ENCODE data around the gene MGAT5B. TPM values are rescaled to one million over a fixed set of nuclear protein-coding genes. Genes with fewer than 3 reads are reported as not detected.

MGAT5B gene
- total RNA-seq, 1 donor from 2014 or later: 0.40 TPM

- no peak for DNase-seq (ENCODE audit: extremely low spot score, unreplicated experiment)
- Mint-ChIP-seq H3K36me3 (ENCODE audit: unreplicated experiment) (no peaks in the 10 kb centered on the region), H3K4me3 (ENCODE audit: unreplicated experiment) (no peak overlapping the region), H3K4me1 (ENCODE audit: unreplicated experiment) (peaks cover 2% of the 10 kb centered on the region), H3K27ac (ENCODE audit: unreplicated experiment) (no peak overlapping the region), H3K27me3 (ENCODE audit: unreplicated experiment) (no peaks in the 10 kb centered on the region), H3K9me3 (ENCODE audit: unreplicated experiment) (no peaks in the 10 kb centered on the region)
- TF ChIP-seq CTCF (IDR thresholded peaks at IDR 0.05): no peak
Measured at GRCh38 chr17:76946772-76947135, 78.5 kb downstream of the MGAT5B start.

GRCh38 chr17:76947309-76947708 is 79.1 kb downstream of the MGAT5B start:
- no peak for DNase-seq (ENCODE audit: extremely low spot score, unreplicated experiment)
- Mint-ChIP-seq H3K27me3 (ENCODE audit: unreplicated experiment) (no peaks in the 10 kb centered on the region), H3K36me3 (ENCODE audit: unreplicated experiment) (no peaks in the 10 kb centered on the region), H3K9me3 (ENCODE audit: unreplicated experiment) (no peaks in the 10 kb centered on the region), H3K27ac (ENCODE audit: unreplicated experiment) (no peak overlapping the region), H3K4me1 (ENCODE audit: unreplicated experiment) (peaks cover 2% of the 10 kb centered on the region), H3K4me3 (ENCODE audit: unreplicated experiment) (no peak overlapping the region)
- TF ChIP-seq CTCF (IDR thresholded peaks at IDR 0.05): no peak

GRCh38 chr17:76947771-76948170 is 79.6 kb downstream of the MGAT5B start:
- no peak overlapping the region for H3K4me3 Mint-ChIP-seq (ENCODE audit: unreplicated experiment)
- no peaks in the 10 kb centered on the region for H3K9me3 Mint-ChIP-seq (ENCODE audit: unreplicated experiment)

GRCh38 chr17:76948301-76948700 is 80.1 kb downstream of the MGAT5B start:
- H3K4me3 Mint-ChIP-seq (ENCODE audit: unreplicated experiment): no peak overlapping the region
- DNase-seq (ENCODE audit: extremely low spot score, unreplicated experiment): no peak
- H3K27me3 Mint-ChIP-seq (ENCODE audit: unreplicated experiment): no peaks in the 10 kb centered on the region
- H3K36me3 Mint-ChIP-seq (ENCODE audit: unreplicated experiment): no peaks in the 10 kb centered on the region
- H3K9me3 Mint-ChIP-seq (ENCODE audit: unreplicated experiment): no peaks in the 10 kb centered on the region
- peaks cover 2% of the 10 kb centered on the region for H3K4me1 Mint-ChIP-seq (ENCODE audit: unreplicated experiment)
- H3K27ac Mint-ChIP-seq (ENCODE audit: unreplicated experiment): no peak overlapping the region
- TF ChIP-seq CTCF (IDR thresholded peaks at IDR 0.05): no peak

More at GRCh38 chr17:76947771-76948170, 79.6 kb downstream of the MGAT5B start:
- H3K27me3 Mint-ChIP-seq (ENCODE audit: unreplicated experiment): no peaks in the 10 kb centered on the region
- no peak overlapping the region for H3K27ac Mint-ChIP-seq (ENCODE audit: unreplicated experiment)
- H3K4me1 Mint-ChIP-seq (ENCODE audit: unreplicated experiment): peaks cover 2% of the 10 kb centered on the region
- TF ChIP-seq CTCF (IDR thresholded peaks at IDR 0.05): no peak
- DNase-seq (ENCODE audit: extremely low spot score, unreplicated experiment): no peak
- H3K36me3 Mint-ChIP-seq (ENCODE audit: unreplicated experiment): no peaks in the 10 kb centered on the region

GRCh38 chr17:76948726-76949342 is 80.6 kb downstream of the MGAT5B start:
- Mint-ChIP-seq H3K4me1 (ENCODE audit: unreplicated experiment) (peaks cover 2% of the 10 kb centered on the region), H3K9me3 (ENCODE audit: unreplicated experiment) (no peaks in the 10 kb centered on the region), H3K27me3 (ENCODE audit: unreplicated experiment) (no peaks in the 10 kb centered on the region), H3K27ac (ENCODE audit: unreplicated experiment) (no peak overlapping the region), H3K4me3 (ENCODE audit: unreplicated experiment) (no peak overlapping the region), H3K36me3 (ENCODE audit: unreplicated experiment) (no peaks in the 10 kb centered on the region)
- no peak for DNase-seq (ENCODE audit: extremely low spot score, unreplicated experiment)
- no peak for TF ChIP-seq CTCF (IDR thresholded peaks at IDR 0.05)

All from osteocyte (in vitro differentiated cells).